ENCODE results near the gene MRPS25.
A peak's percentile ranks its signal among the peaks of the same experiment; 100 is the strongest.

Gene MRPS25

DNA sequence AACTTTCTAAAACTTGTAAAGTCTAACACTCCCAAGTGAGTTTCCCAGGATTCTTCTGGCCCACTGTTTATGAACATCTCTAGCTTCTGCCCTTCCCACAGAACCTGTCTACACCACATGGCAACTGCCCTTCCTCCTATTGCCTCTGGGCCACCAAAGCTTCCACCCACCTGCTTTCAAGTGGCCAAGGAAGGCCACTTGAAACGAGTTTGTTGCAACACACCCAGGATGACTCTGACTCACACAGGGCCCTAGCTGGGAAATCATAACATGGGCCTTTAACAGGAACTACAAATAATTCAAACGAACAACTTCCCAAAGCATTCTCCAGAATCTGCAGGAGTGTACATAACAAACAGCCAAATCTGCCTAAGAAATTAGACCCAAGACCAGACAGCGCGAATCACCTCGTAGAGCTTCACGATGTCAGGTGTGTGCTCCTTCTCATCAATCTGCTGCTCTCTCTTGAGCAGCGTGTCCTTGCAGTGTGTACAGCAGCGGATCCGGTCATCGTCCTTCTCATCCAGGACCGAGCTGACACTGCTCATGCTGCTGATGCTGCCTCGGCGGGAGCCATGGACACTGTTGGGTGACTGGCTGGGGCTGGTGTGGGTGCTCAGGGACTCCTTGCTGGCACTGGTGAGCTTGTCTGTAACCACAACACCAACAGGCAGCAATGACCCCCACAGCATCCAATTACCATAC, 17.0 kb upstream of the MRPS25 start:
- DNase-seq = no peak

DNA sequence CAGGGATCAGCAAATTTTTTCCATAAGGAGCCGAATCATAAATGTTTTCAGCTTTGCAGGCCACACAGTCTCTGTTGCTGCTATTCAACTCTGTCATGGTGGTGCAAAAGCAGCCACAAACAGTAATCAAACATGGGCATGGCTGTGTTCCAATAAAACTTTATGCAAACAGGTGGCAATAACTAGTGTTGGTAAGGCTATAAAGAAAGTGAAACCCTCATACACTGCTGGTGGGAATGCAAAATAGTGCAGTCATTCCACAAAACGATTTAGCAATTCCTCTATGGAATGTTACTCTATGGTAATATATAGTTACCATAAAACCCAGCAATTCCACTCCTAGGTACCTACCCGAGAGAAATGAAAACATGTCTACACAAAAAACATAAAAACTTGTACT, 14.0 kb upstream of the MRPS25 start:
- no peak for DNase-seq

DNA sequence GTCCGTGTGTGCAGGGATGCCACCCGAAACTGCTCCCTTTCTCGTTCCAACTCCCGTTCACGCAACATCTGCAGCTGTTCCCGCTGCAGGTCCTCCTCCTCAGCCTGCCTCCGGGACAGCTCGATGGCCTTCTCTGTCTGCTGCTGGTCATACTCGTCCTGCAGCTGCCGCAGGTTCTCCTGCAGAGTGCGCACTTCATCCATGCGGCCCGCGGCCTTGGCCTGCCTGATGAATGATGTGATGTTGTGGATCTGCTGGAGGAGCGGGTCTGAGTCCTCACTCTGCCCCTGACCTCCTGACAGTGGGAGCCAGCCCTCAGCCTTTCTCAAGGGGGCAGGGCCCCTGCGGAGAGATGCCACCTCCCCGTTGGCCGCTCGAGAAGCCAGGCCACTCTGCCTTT, 9.4 kb upstream of the MRPS25 start:
- DNase-seq = no peak

DNA sequence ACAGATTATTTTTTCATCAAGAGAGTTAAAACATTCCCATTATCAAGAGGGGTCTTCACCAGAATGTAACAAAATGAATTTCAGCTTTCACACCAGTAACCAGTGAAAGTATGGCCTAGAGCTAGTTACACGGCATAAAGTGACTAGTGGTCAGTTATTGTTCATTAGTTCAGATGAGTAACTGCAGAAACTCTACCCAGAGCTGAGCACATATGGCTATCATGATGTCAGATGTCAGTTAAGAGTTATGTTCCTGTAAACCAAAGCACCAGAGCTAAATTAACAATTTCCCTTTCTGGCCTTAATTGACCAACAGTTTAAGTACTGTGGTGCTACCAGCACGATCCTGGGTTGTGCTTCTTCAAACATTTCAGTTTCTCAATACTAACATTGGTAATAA, 6.6 kb upstream of the MRPS25 start:
- no peak for DNase-seq

DNA sequence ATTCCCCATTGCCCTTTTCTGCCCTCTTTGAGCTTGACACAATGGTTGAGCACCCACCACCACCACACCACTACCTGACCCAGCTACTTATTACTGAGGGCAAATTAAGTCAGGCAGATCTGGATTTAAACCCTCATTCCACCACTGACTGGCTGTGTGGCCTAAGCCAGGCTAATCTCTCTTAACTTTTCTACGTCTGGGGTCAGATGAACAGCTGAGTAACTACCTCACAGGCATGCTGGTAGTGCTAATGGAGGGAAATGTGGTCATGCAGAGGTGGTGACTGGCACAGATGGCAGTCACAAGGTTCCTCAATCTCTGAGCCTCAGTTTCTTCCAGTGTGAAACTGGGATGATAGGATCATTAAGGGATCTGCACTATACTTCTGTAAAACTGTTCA, 4.3 kb upstream of the MRPS25 start:
- DNase-seq = no peak

DNA sequence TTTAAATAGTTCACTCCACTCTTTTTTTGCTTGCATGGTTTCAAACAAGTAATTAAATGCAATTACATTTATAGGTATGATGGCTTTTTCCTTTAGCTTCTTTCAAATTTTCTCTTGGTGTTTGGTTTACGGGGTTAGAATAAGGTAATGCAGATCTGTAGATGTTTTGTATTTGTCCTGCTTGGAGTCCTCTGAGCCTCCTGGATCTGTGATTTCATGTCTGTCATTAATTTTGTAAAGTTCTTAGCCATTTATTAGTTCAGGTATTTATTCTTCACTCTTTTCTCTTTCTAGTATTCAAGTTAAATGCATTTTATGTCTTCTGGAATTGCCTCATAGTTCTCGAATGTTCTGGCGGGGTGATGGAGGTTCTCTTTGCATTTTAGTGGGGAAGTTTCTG, 1.4 kb upstream of the MRPS25 start:
- no peak for DNase-seq

DNA sequence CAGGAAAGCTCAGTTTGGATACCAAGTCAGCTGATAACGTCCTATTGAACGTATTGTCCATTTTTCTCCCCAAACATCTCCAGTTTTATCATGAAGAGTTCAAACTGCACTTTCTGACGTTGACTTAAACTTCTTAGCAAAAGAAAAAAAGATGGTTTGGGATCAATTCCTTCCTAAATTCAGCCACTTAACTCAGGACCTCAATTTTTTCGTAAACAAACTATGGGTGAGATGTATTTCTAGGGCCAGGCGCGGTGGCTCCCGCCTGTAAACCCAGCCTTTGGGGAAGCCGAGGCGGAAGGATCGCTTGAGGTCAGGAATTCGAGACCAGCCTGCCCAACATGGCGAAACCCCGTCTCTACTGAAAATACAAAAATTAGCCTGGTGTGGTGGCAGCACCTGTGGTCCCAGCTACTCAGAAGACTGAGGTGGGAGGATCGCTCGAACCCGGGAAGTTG, 464 bp upstream of the MRPS25 start:
- DNase-seq = no peak

DNA sequence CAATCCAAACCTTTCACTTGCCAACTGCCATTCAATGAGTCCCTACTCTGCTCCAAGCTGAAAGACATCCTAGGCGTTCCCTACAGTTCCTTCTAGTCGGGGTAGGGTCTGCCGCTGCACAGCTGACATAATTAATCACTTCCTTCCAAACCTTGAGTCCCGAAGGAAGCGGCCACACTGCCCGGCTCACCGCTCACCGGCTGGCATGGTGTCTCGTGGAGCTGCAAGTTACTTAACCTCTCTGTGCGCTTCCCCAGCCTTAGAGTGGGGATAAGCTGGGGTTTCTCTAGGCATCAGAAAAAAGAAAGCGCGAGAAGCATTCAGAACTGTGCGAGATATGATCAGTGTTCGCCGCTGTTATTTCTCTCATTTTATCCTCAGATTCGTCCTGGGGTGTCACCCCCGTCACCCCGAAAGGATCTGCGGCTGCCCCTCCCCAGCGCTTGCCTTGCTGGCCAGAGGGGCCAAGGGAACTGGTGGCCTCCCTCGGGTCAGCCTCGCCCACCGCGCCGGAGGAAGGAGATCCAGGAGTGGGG, 748 bp downstream of the MRPS25 start:
- DNase-seq = peak; percentile 32 to 35

DNA sequence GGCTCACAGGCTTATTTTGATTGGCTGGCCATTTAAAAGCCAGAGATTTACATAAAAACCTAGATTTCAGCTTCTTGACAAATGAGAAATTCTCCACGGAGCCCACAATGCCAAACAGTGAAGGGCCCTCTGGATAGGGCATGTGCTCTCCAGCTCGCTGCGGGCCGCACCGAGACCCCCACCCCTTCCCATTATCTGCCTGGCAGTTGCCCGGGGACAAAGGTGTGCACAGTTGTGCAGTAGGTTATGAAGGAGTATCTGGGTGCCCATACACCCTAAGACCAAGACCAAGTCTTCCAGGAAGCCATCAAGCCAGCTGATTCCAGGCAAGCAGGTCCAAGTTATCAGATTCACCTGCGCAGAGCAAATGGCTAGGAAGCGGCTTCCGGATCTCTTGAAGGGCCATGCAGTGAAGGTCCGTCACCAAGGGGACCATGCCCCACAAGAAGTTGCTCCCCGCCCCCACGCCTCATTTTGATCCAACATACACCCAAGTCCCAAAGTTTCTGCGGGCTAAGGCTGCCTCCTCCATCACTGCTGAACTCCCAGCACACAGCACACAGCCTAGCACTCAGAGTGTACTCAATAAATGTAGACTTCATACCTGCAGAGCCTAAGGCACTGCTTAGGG, 1.3 kb downstream of the MRPS25 start:
- peak in 1 of 2 donors; percentile 22 for DNase-seq

DNA sequence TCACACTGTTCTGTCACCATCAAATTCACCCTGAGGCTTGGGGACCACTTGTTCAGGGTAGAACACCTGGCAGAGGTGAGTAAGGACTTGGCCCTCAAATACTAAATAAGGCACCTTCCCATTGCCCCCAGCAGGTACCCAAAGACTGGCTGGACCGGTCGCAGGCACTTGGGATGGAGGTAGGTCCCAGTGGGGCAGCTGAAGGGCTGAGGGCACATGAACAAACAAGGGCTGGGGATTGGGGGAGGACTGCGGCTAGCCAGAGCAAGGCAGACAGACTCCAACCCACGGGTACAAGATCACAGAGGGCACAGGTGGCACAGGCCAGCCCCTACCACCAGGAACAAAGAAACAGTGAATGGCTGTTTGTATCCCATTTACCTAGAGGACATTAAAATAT, 1.9 kb downstream of the MRPS25 start:
- no peak for DNase-seq

DNA sequence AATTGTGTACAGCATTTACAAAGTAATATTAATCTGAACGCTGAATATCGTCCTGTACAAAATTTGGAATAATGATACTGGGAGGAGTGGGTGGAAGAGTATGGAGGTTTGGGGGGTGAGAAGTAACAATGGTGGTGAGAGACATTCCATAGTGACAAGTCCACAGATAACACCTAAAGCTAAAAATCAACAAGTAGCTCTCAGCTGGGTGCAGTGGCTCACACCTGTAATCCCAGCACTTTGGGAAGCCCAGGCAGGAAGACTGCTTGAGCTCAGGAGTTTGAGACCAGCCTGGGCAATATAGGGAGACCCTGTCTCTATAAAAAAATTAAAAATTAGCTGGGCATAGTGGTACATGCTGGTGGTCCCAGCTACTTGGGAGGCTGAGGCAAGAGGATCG, 5.1 kb downstream of the MRPS25 start:
- DNase-seq = no peak

DNA sequence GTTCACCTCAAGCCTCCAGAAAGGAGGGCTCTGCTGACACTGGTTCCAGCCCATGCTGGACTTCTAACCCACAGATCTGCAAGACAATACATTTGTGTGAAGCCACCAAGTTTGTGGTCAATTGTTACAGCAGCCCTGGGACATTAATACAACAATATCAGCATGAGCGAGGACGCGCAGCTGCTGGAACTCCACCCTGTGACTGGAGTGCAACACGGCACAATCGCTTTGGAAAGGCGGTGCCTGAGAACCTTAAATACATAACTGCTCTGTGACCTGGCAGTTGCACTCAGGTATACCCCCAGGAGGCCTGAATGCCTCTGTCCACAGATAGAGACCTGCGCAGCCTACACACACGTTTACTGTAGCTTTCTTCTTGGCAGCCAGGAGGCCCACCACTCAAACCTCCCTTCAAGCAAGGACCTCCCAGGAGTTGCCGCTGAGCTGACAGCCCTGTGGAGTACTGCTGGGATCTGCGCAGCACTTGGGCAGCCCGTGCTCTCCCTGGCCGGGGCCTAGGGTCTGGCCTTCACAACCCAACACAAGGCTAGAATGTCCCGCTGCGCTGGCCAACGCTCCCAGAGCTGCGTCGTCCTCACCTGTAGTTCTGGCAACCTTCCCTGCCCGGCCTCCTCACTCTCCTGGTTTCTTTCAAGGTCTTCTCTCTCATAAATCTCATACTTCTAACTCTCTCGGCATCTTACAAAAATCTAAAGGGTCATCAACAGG, 8.3 kb downstream of the MRPS25 start:
- DNase-seq = no peak

DNA sequence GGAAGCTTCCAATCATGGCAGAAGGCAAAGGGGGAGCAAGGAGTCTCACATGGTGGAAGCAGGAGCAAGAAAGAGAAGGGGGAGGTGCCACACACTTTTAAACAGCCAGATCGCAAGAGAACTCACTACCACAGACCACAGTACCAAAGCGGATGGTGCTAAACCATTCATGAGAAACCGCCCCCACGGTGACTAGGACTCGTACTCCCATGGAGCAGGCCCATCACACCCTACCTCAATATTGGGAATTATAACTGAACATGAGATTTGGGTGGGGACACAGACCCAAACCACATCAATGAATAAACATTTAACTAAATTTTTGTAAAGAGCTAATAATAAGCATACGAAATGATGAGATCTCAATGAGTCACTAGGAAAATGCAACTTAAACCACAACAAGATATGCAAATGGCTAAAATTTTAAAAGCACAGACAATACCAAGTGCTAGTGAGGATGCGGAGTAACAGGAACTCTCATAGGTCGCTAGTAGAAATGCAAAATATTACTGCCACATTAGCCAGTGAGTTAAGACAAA, 10.0 kb downstream of the MRPS25 start:
- peak; percentile 69 to 78 for DNase-seq

DNA sequence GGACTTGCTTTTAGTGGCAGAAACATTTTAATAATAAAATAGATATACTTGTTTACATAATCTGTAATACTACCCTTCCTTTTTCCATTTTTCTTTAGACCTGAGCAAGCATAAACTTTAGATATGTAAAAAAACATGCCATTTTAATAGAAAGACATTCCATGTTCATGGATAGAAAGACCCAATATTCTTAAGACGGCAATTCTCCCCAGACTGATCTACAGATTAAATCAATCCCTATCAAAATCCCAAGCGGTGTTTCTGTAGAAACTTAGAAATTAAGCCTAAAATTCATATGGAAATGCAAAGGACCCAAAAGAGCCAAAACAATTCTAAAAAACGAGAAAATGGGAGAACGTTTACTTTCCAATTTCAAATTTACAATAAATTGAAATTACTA, 11.6 kb downstream of the MRPS25 start:
- no peak for DNase-seq

DNA sequence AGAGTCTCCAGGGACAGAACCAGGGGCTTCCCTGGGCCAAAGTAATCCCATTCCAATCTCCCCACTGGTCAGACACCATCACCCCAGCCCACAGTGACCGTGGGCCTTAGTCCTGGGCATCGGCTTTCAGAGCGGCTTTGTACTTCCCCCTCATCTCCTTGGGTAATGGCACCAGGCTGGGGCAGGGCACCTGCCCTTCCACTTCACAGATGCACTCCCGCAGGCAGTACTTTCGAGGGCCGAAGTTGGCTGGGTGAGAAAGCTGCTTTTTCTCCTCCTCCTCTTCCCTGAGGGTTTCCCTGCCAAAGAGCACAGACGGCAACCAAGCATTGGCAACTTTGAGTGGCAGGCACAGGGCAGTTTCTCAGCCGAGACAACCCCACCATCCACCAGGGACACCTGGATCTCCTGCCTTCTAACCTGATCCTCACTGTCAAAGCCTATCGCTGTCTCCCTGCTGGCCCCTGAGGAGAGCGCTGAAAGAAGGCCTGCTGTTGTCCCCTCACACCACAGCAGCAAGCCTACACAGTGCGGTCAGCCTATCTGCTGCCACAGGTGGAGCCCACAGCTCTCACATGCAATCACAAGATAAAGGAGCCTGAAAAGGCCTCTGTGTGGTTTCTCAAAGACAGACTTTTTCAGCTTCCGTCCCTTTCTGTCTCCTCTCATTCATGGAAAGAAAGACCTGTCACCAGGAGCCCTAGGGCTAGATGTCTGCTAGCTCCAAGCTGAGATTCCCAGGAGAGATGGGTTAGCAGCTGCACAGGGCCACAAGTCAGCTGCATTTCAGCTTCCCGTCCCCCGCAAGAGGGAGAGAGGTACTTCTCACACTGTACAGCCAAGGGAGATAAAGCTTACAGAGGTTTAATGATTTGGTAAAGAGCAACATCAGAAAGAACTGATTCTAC, 12.5 kb downstream of the MRPS25 start:
- DNase-seq = no peak

DNA sequence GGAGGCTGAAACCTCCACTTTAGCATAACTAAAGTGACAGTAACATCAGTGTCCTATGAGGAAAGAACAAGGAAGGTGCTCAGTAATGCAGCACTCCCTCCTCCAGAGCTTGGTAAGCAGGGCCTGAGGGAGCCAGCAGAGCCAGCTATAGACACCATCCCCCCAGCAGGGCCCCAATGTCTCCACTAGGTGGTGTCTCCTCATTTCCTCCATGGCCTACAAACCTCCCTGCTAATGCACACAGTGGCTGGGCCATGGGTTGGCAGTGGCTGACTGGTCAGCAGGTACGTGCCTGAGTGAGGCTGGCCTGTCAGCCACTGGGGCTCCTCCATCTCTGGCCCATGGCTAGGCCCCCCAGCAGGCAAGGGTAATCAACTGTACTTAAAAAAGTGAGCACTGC, 13.6 kb downstream of the MRPS25 start:
- DNase-seq = peak; percentile 43 to 44

DNA sequence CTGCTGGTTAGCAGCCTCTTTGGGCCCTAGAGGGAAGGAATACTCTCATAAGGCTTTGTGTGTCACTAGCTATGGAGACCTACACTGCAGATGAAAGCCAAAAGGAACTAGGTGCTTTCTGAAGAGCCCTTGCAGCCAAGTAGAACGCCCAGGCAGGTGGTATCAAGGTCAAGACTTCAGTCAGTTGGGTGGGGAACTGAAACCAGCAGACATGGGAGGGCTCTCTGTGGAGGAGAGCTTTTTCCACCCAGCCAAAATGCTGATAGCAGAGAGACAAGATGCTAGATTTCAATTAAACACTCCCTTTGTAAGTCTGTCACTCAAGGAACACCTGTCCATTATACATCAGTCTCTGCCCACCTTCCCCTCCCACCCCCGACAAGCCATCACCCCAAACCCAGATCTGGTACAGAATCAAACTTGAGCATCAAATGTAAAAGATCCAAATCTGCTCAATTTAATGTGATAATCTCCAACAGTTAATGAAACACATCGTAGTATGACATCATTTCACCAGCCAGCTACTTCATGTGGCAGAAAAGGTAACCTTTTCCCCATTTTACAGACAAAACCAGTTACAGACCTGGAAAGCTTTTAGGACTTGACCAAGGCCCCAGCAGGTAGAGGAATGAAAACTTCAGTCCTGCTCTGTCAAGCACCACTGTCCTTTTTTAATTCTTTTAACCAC, 14.6 kb downstream of the MRPS25 start:
- DNase-seq = no peak

DNA sequence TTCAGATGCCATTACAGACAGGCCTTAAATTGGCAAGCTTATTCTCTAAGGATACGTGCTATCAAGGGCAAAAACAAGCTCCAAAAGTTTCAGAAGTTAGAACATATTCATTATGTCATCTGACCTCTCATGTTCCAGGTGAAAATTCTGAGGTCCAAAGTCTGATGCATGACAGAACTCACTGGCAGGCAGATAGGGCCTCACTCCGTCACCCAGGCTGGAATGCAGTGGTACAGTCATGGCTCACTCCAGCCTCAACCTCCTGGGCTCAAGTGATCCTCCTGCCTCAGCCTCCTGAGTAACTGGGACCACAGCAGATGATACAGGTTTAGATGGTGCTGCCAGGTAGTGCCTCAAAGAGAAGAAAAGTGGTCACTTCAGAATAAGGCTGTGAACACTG, 15.5 kb downstream of the MRPS25 start:
- no peak for DNase-seq

DNA sequence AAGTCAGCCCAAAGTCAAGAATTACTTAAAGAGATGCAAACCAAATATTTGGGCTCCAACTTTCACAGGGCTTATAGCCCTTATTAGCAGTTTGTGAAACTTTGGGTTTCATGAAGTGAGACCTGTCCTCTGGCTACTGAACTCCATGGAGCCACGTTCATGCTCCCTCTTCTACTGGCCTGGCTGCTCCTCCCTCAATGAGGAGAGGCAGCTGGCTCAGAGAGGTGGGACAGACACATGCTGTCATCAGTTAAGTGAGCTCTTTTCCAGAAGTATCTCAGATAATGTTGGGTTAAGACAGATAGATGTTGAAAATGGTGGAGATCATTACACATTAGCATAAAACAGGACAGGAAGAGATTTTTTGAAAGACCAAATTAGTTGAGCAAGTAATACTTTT, 19.4 kb downstream of the MRPS25 start:
- DNase-seq = no peak

DNA sequence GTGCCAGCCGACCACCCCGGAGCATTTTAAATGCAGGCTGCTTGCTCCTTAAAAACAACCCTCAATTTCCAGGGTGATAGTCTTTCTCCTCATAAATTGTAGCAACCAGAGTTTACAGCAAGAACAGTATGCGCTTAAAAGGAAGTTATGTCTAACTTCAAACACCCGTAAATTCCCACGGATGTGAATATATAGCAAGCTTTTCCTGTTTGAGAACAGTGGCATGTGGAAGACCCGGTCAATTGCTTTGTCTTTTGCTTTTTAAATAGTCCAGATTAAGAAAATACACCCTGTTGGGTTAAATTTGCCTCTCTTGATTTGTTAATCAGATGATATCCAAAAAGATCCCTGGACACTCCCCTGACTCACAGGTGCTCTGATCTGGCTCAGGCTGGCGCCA, 20.8 kb downstream of the MRPS25 start:
- DNase-seq = no peak

DNA sequence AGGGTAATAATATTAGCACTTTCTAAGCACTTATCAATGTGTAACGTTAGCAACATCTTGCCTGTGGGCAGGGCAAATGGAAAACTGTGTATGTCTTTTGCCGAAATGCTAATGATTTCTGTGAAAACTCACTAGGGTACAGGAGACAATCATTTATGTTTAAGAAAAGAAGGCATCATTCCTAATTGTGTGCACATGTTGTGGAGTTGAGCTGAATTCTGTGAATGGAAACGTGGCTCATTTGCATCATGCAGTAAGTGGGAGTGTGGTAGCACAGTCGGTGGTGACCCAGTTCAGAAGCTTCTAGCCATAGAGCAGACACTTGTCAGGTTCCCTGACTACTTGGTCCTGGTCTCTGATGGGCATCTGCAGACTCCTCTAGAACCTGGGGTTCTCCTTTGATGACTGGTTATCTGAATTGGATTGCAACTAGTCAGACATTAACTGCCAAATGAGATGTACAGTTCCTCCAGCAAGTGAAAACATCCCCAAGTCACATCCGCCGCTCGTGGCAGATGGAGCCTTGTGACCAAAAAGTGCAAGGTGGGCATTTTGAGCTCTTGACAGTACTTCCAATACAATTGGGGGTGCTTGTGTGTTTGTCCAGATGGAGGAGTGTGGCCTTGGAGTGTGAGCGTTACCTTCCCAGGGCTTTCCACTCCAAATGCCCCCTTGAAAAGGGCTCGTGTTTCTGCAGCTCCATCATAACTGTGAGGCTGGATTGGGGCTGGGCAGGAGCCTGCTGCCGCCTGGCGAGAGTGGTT, 21.5 kb downstream of the MRPS25 start:
- no peak for DNase-seq
